Activated T-cell treated with anti-CD3 and anti-CD28 coated beads, Interleukin-2, amount 50 U/mL, for 24 hours (primary cell): ENCODE measurements around the gene ASXL3.

Experiments
- DNase-seq: peaks from one replicate; pipeline ENCODE4 v3.0.0-alpha.2; 2020
- H3K27ac Mint-ChIP-seq: 2 replicates; pipeline ENCODE4 v1.8.0; 2020; ENCODE audit warnings: mild to moderate bottlenecking, mixed read lengths
- H3K27me3 Mint-ChIP-seq: 2 replicates; pipeline ENCODE4 v1.8.0; 2020; ENCODE audit warnings: mixed read lengths
- H3K36me3 Mint-ChIP-seq: 2 replicates; pipeline ENCODE4 v1.8.0; 2020; ENCODE audit warnings: low read depth, mixed read lengths
- H3K4me1 Mint-ChIP-seq: 2 replicates; pipeline ENCODE4 v1.8.0; 2020; ENCODE audit warnings: low read depth, mixed read lengths
- H3K4me3 Mint-ChIP-seq: 2 replicates; pipeline ENCODE4 v1.8.0; 2020; ENCODE audit warnings: mild to moderate bottlenecking, moderate library complexity, mixed read lengths
- H3K9me3 Mint-ChIP-seq: 2 replicates; pipeline ENCODE4 v1.8.0; 2020; ENCODE audit warnings: mixed read lengths

ASXL3 gene

GRCh38 chr18:33600846-33601245 lies 22.8 kb downstream of the ASXL3 start:
- peaks cover 8% of the 10 kb centered on the region for H3K9me3 Mint-ChIP-seq
- H3K4me1 Mint-ChIP-seq, result no peaks in the 10 kb centered on the region
- H3K36me3 Mint-ChIP-seq, result no peaks in the 10 kb centered on the region
- no peak for DNase-seq
- H3K4me3 Mint-ChIP-seq, result no peak overlapping the region
- H3K27me3 Mint-ChIP-seq, result no peaks in the 10 kb centered on the region
- no peak overlapping the region for H3K27ac Mint-ChIP-seq

GRCh38 chr18:33603454-33603853 lies 25.4 kb downstream of the ASXL3 start:
- H3K9me3 Mint-ChIP-seq, result peaks cover 10% of the 10 kb centered on the region
- no peaks in the 10 kb centered on the region for H3K4me1 Mint-ChIP-seq
- H3K27ac Mint-ChIP-seq, result no peak overlapping the region
- no peak overlapping the region for H3K4me3 Mint-ChIP-seq
- H3K36me3 Mint-ChIP-seq, result no peaks in the 10 kb centered on the region
- no peaks in the 10 kb centered on the region for H3K27me3 Mint-ChIP-seq
- DNase-seq, result no peak

GRCh38 chr18:33605250-33605649 lies 27.2 kb downstream of the ASXL3 start:
- H3K4me1 Mint-ChIP-seq, result no peaks in the 10 kb centered on the region
- no peak for DNase-seq
- no peaks in the 10 kb centered on the region for H3K36me3 Mint-ChIP-seq
- H3K27ac Mint-ChIP-seq, result no peak overlapping the region
- H3K4me3 Mint-ChIP-seq, result no peak overlapping the region
- H3K9me3 Mint-ChIP-seq, result peaks cover 9% of the 10 kb centered on the region
- no peaks in the 10 kb centered on the region for H3K27me3 Mint-ChIP-seq

- Mint-ChIP-seq H3K27me3 (no peaks in the 10 kb centered on the region), H3K4me3 (no peak overlapping the region), H3K4me1 (no peaks in the 10 kb centered on the region), H3K27ac (no peak overlapping the region), H3K9me3 (peaks cover 12% of the 10 kb centered on the region), H3K36me3 (no peaks in the 10 kb centered on the region)
- DNase-seq, result no peak
Measured at GRCh38 chr18:33606621-33607020, 28.6 kb downstream of the ASXL3 start.

- H3K27ac Mint-ChIP-seq, result no peak overlapping the region
- no peaks in the 10 kb centered on the region for H3K27me3 Mint-ChIP-seq
- no peaks in the 10 kb centered on the region for H3K4me1 Mint-ChIP-seq
- H3K9me3 Mint-ChIP-seq, result peaks cover 16% of the 10 kb centered on the region
- no peak for DNase-seq
- no peak overlapping the region for H3K4me3 Mint-ChIP-seq
- H3K36me3 Mint-ChIP-seq, result no peaks in the 10 kb centered on the region
Measured at GRCh38 chr18:33611525-33612135, 33.6 kb downstream of the ASXL3 start.

- no peak overlapping the region for H3K27ac Mint-ChIP-seq
- no peak for DNase-seq
- no peaks in the 10 kb centered on the region for H3K4me1 Mint-ChIP-seq
- no peaks in the 10 kb centered on the region for H3K27me3 Mint-ChIP-seq
- peaks cover 16% of the 10 kb centered on the region for H3K9me3 Mint-ChIP-seq
- H3K36me3 Mint-ChIP-seq, result no peaks in the 10 kb centered on the region
- H3K4me3 Mint-ChIP-seq, result no peak overlapping the region
Measured at GRCh38 chr18:33612632-33613031, 34.6 kb downstream of the ASXL3 start.

GRCh38 chr18:33616556-33616955 lies 38.5 kb downstream of the ASXL3 start:
- H3K4me3 Mint-ChIP-seq, result no peak overlapping the region
- H3K4me1 Mint-ChIP-seq, result no peaks in the 10 kb centered on the region
- no peaks in the 10 kb centered on the region for H3K27me3 Mint-ChIP-seq
- peaks cover 11% of the 10 kb centered on the region for H3K9me3 Mint-ChIP-seq
- no peaks in the 10 kb centered on the region for H3K36me3 Mint-ChIP-seq
- DNase-seq, result no peak
- no peak overlapping the region for H3K27ac Mint-ChIP-seq

- Mint-ChIP-seq H3K4me1 (no peaks in the 10 kb centered on the region), H3K36me3 (no peaks in the 10 kb centered on the region), H3K9me3 (peaks cover 20% of the 10 kb centered on the region), H3K27ac (no peak overlapping the region), H3K27me3 (no peaks in the 10 kb centered on the region), H3K4me3 (no peak overlapping the region)
- DNase-seq, result no peak
Measured at GRCh38 chr18:33627114-33627513, 49.1 kb downstream of the ASXL3 start.

- no peak for DNase-seq
- Mint-ChIP-seq H3K27me3 (no peaks in the 10 kb centered on the region), H3K9me3 (peaks cover 17% of the 10 kb centered on the region), H3K36me3 (no peaks in the 10 kb centered on the region), H3K27ac (no peak overlapping the region), H3K4me3 (no peak overlapping the region), H3K4me1 (no peaks in the 10 kb centered on the region)
Measured at GRCh38 chr18:33630476-33630875, 52.5 kb downstream of the ASXL3 start.

GRCh38 chr18:33641141-33641540 lies 63.1 kb downstream of the ASXL3 start:
- H3K4me1 Mint-ChIP-seq, result no peaks in the 10 kb centered on the region
- H3K27me3 Mint-ChIP-seq, result no peaks in the 10 kb centered on the region
- no peak overlapping the region for H3K27ac Mint-ChIP-seq
- H3K36me3 Mint-ChIP-seq, result no peaks in the 10 kb centered on the region
- H3K9me3 Mint-ChIP-seq, result peaks cover 4% of the 10 kb centered on the region
- H3K4me3 Mint-ChIP-seq, result no peak overlapping the region
- no peak for DNase-seq

GRCh38 chr18:33644494-33644893 lies 66.5 kb downstream of the ASXL3 start:
- Mint-ChIP-seq H3K9me3 (no peaks in the 10 kb centered on the region), H3K27me3 (no peaks in the 10 kb centered on the region), H3K36me3 (no peaks in the 10 kb centered on the region), H3K27ac (no peak overlapping the region), H3K4me3 (no peak overlapping the region), H3K4me1 (no peaks in the 10 kb centered on the region)
- no peak for DNase-seq

GRCh38 chr18:33647365-33647764 lies 69.3 kb downstream of the ASXL3 start:
- Mint-ChIP-seq H3K9me3 (no peaks in the 10 kb centered on the region), H3K27ac (no peak overlapping the region), H3K27me3 (no peaks in the 10 kb centered on the region), H3K36me3 (no peaks in the 10 kb centered on the region), H3K4me3 (no peak overlapping the region), H3K4me1 (no peaks in the 10 kb centered on the region)
- no peak for DNase-seq

GRCh38 chr18:33652635-33653034 lies 74.6 kb downstream of the ASXL3 start:
- H3K36me3 Mint-ChIP-seq, result no peaks in the 10 kb centered on the region

GRCh38 chr18:33653231-33653630 lies 75.2 kb downstream of the ASXL3 start:
- Mint-ChIP-seq H3K9me3 (peaks cover 3% of the 10 kb centered on the region), H3K27ac (no peak overlapping the region), H3K4me1 (no peaks in the 10 kb centered on the region), H3K4me3 (no peak overlapping the region), H3K27me3 (no peaks in the 10 kb centered on the region), H3K36me3 (no peaks in the 10 kb centered on the region)
- no peak for DNase-seq

More at GRCh38 chr18:33652635-33653034, 74.6 kb downstream of the ASXL3 start:
- Mint-ChIP-seq H3K27me3 (no peaks in the 10 kb centered on the region), H3K4me1 (no peaks in the 10 kb centered on the region), H3K4me3 (no peak overlapping the region), H3K27ac (no peak overlapping the region), H3K9me3 (peaks cover 3% of the 10 kb centered on the region)
- no peak for DNase-seq

- H3K27ac Mint-ChIP-seq, result no peak overlapping the region
- no peaks in the 10 kb centered on the region for H3K27me3 Mint-ChIP-seq
- H3K36me3 Mint-ChIP-seq, result no peaks in the 10 kb centered on the region
- H3K9me3 Mint-ChIP-seq, result peaks cover 6% of the 10 kb centered on the region
- H3K4me3 Mint-ChIP-seq, result no peak overlapping the region
- no peaks in the 10 kb centered on the region for H3K4me1 Mint-ChIP-seq
- no peak for DNase-seq
Measured at GRCh38 chr18:33656889-33657448, 79.0 kb downstream of the ASXL3 start.
